ENCODE results near the gene ABHD4.

DNA sequence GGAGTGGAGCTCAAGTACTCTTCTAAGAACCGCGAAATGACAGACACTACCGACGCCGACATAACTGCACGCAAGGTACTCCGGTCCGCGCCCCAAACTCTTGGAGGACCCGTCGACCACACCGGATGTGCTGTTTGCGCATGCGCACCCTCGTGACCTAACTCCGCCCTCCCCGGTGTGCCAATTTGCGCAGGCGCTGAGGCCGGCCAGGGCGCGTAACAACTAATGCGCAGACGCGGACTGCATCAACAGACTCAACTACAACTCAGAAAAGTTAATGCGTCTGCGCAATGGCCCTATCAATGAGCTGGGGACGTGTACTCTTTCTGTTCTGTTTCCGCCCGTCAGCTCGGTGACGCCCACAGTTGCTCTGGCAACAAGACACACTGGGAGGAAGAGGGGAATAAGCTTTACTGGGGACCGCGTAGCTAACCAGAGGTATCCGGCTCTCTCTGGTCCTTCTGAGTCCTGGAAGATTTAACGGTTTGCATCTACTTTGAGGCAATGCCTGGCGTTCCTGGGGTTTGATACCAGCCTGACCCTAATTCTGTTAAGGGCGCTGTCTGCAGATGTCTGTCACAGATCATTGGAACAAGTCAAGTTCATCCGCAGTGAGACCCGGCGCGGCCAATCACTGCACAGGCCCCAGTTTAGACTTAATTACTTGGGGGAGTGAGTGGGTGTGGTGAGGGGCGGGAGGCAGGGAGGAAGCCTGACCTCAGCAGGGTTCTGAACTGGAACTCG lies 8.8 kb upstream of the ABHD4 start, which contains the start of gene DAD1:
- TF ChIP-seq POLR2A (IDR thresholded peaks at IDR 0.05) = peak; percentile 77 to 93
- TF ChIP-seq, protein P1, sequence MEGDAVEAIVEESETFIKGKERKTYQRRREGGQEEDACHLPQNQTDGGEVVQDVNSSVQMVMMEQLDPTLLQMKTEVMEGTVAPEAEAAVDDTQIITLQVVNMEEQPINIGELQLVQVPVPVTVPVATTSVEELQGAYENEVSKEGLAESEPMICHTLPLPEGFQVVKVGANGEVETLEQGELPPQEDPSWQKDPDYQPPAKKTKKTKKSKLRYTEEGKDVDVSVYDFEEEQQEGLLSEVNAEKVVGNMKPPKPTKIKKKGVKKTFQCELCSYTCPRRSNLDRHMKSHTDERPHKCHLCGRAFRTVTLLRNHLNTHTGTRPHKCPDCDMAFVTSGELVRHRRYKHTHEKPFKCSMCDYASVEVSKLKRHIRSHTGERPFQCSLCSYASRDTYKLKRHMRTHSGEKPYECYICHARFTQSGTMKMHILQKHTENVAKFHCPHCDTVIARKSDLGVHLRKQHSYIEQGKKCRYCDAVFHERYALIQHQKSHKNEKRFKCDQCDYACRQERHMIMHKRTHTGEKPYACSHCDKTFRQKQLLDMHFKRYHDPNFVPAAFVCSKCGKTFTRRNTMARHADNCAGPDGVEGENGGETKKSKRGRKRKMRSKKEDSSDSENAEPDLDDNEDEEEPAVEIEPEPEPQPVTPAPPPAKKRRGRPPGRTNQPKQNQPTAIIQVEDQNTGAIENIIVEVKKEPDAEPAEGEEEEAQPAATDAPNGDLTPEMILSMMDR (IDR thresholded peaks at IDR 0.05) = peak in 1 of 6 experiments; percentile 8

Measured in Peyer's patch (tissue), 4 donors.